GM12878 (cell line): ENCODE results near the gene ZBTB42. TPM values are rescaled to one million over a fixed set of nuclear protein-coding genes. Genes with fewer than 3 reads are reported as not detected.

Experiments
- ATAC-seq: fragments of 200-7000 bp; cut with Tn5 transposase; 3 replicates; pipeline ENCODE4 v1.9.1; 2020; ENCODE audit warnings: mild to moderate bottlenecking, moderate library complexity
- BruUV-seq: library from RNA; stranded (reverse); fragments of 400-500 nt; replicated peaks from 2 replicates; lab custom pipeline; 2021; lab: Mats Ljungman, UMichigan
- CTCF ChIA-PET: fragments of 300-600 bp; sonication (Branson Sonifier 250); formaldehyde crosslinking; extraction: SDS; loops from one replicate; lab custom pipeline; 2021; ENCODE audit warnings: inconsistent platforms; lab: Yijun Ruan, JAX
- POLR2A ChIA-PET: fragments of 350-600 bp; formaldehyde crosslinking; extraction: SDS; loops from one replicate; lab custom pipeline; 2021; ENCODE audit warnings: inconsistent platforms; lab: Charles Lee
- RAD21 ChIA-PET: fragments of 300-600 bp; sonication (Branson Sonifier 250); formaldehyde crosslinking; loops from one replicate; lab custom pipeline; 2023; ENCODE audit warnings: antibody characterized with exemption; ENCODE audit not compliant: unreplicated experiment; lab: Charles Lee
- SMC1A ChIA-PET: fragments of 300-600 bp; sonication (Branson Sonifier 250); formaldehyde crosslinking; loops from one replicate; lab custom pipeline; 2023; ENCODE audit not compliant: unreplicated experiment, uncharacterized antibody; lab: Charles Lee
- DNase-seq: peaks from one replicate; pipeline ENCODE4 v3.0.0-alpha.2; 2011; ENCODE audit warnings: low read depth, low spot score
- FAIRE-seq: peaks from 3 replicates; lab custom pipeline; 2011; peaks lifted over from hg19 to GRCh38; lab: Jason Lieb, UNC
- H2AFZ ChIP-seq: 2 replicates; pipeline ENCODE4 v1.6.0; 2011; ENCODE audit warnings: low read depth, low read length, control low read depth; ENCODE audit not compliant: control insufficient read depth
- H3K27ac ChIP-seq: 2 replicates; pipeline ENCODE4 v1.5.1; 2011; ENCODE audit warnings: control low read depth; ENCODE audit not compliant: control insufficient read depth, insufficient read depth
- H3K27me3 ChIP-seq, 2 experiments: replicated peaks in 1 of 2; 2 replicates each; pipeline versions ENCODE4 v1.6.0 to v1.6.1; 2011; ENCODE audit warnings: low read length in 1 of 2; ENCODE audit not compliant: control insufficient read depth in 2 of 2, insufficient read depth in 2 of 2
- H3K36me3 ChIP-seq, 2 experiments: 2 replicates each; pipeline ENCODE4 v1.5.1; 2011; ENCODE audit warnings: low read length in 1 of 2; ENCODE audit not compliant: control insufficient read depth in 2 of 2, insufficient read depth in 2 of 2
- H3K4me1 ChIP-seq: 2 replicates; pipeline ENCODE4 v1.6.1; 2011; ENCODE audit warnings: mild to moderate bottlenecking, low read length, moderate library complexity, mixed read lengths; ENCODE audit not compliant: control insufficient read depth, insufficient read depth
- H3K4me2 ChIP-seq: 2 replicates; pipeline ENCODE4 v1.6.0; 2011; ENCODE audit warnings: control low read depth; ENCODE audit not compliant: control insufficient read depth, insufficient read depth
- H3K4me3 ChIP-seq: fragments of 200-600 bp; sonication (generic); 2 replicates; pipeline ENCODE4 v1.5.1; 2016
- H3K79me2 ChIP-seq: 2 replicates; pipeline ENCODE4 v1.6.0; 2011; ENCODE audit warnings: low read length; ENCODE audit not compliant: control insufficient read depth, insufficient read depth
- H3K9ac ChIP-seq: 2 replicates; pipeline ENCODE4 v1.8.0; 2011; ENCODE audit warnings: low read length, control low read depth, mixed read lengths; ENCODE audit not compliant: control insufficient read depth, insufficient read depth
- H3K9me3 ChIP-seq: replicated peaks from 3 replicates; pipeline ENCODE4 v1.5.1; 2011; ENCODE audit warnings: mild to moderate bottlenecking, low read length; ENCODE audit not compliant: control insufficient read depth, insufficient read depth
- H4K20me1 ChIP-seq: 2 replicates; pipeline ENCODE4 v1.6.0; 2011; ENCODE audit not compliant: control insufficient read depth, insufficient read depth
- ASH2L ChIP-seq: fragments of 300-600, 200-600 bp; sonication (generic); IDR thresholded peaks from 2 replicates; pipeline ENCODE4 v1.6.1; 2017; ENCODE audit warnings: low read depth, mild to moderate bottlenecking, borderline replicate concordance
- DPF2 ChIP-seq: fragments of 450-650 bp; IDR thresholded peaks from 2 replicates; pipeline ENCODE4 v1.6.1; 2017; ENCODE audit warnings: mild to moderate bottlenecking
- EZH2 ChIP-seq: IDR thresholded peaks from 2 replicates; pipeline ENCODE4 v1.6.1; 2012; ENCODE audit warnings: low read depth, mild to moderate bottlenecking, control low read depth, inconsistent platforms, low read length, borderline replicate concordance; ENCODE audit not compliant: control insufficient read depth
- MEF2A ChIP-seq: IDR thresholded peaks from 2 replicates; pipeline ENCODE4 v1.6.1; 2011; ENCODE audit warnings: low read depth, mild to moderate bottlenecking, low read length, moderate library complexity; ENCODE audit not compliant: insufficient read depth
- POLR2A ChIP-seq: IDR thresholded peaks from 2 replicates; pipeline ENCODE4 v1.6.1; 2011; ENCODE audit warnings: low read depth, mild to moderate bottlenecking, low read length
- RELA ChIP-seq: fragments of 450-650 bp; IDR thresholded peaks from 2 replicates; pipeline ENCODE4 v1.8.0; 2014; ENCODE audit warnings: borderline replicate concordance; ENCODE audit not compliant: partially characterized antibody
- SMAD1 ChIP-seq: fragments of 450-650 bp; IDR thresholded peaks from 2 replicates; pipeline ENCODE4 v1.6.1; 2018; ENCODE audit warnings: mild to moderate bottlenecking, low read depth; ENCODE audit not compliant: partially characterized antibody
- SMAD5 ChIP-seq: IDR thresholded peaks from 2 replicates; pipeline ENCODE4 v1.6.1; 2016; ENCODE audit warnings: antibody characterized with exemption, low read depth
- SMC3 ChIP-seq: IDR thresholded peaks from 2 replicates; pipeline ENCODE4 v1.6.1; 2011; ENCODE audit warnings: low read length, improper control_type of control experiment, borderline replicate concordance
- SP1 ChIP-seq: IDR thresholded peaks from one replicate; pipeline ENCODE4 v1.6.1; 2011; ENCODE audit warnings: low read depth, low read length
- TAF1 ChIP-seq: IDR thresholded peaks from 2 replicates; pipeline ENCODE4 v1.6.1; 2011; ENCODE audit warnings: mild to moderate bottlenecking, low read depth, low read length, borderline replicate concordance
- USF1 ChIP-seq: IDR thresholded peaks from 2 replicates; pipeline ENCODE4 v1.6.1; 2011; ENCODE audit warnings: borderline replicate concordance, low read depth, mild to moderate bottlenecking, moderate library complexity, mixed read lengths, low read length; ENCODE audit not compliant: insufficient read depth; ENCODE audit errors: extremely low read length
- ZSCAN29 ChIP-seq: fragments of 450-650 bp; IDR thresholded peaks from 2 replicates; pipeline ENCODE4 v1.6.1; 2017; ENCODE audit warnings: mild to moderate bottlenecking, moderate library complexity
- WGBS: methylation state at CpG from one replicate; pipeline ENCODE4 v1.1.6; 2016; ENCODE audit warnings: low lambda C conversion rate; ENCODE audit not compliant: insufficient replicate concordance, insufficient coverage; ENCODE audit errors: missing lambda C conversion rate; 5-methylcytosine and 5-hydroxymethylcytosine counted together
- in situ Hi-C: fragments of 300-500 bp; cut with MboI; formaldehyde crosslinking; loops from 9 replicates; pipeline ENCODE4 v1.14.3; 2018; ENCODE audit warnings: mixed read lengths
- intact Hi-C: fragments of 100-400 bp; cut with micrococcal nuclease; formaldehyde crosslinking; loops from one replicate; pipeline ENCODE4 v1.14.2; 2022; ENCODE audit not compliant: unreplicated experiment
- polyA plus RNA-seq, 11 experiments: library from polyadenylated mRNA; depleted of rRNA in 4 of 11; unstranded in 6 of 11; stranded (reverse) in 5 of 11; fragments of >200 nt; fragmentation: Nextera tagmentation in 4 of 11; fragmentation: Illumina TruSeq in 1 of 11; extraction: Ambion mirVana in 4 of 11; extraction: Trizol in 1 of 11; gene quantifications; 1 replicate in 1 of 11; 2 replicates in 10 of 11; pipeline versions ENCODE4 v1.2.1 to v1.2.3, GENCODE V29; 2011 to 2016; ENCODE audit warnings: inconsistent platforms in 2 of 11, missing spikeins in 2 of 11, low read depth in 1 of 11
- total RNA-seq, 4 experiments: library from RNA; depleted of rRNA in 3 of 4; stranded (reverse); fragments of >200 nt in 3 of 4; fragmentation: Illumina TruSeq in 1 of 4; extraction: Trizol in 1 of 4; gene quantifications; 2 replicates each; pipeline versions ENCODE4 v1.2.1 to v1.2.3, GENCODE V29; 2013 to 2021
- TF ChIP-seq, protein P1 (sequence below): fragments of 150-350 bp; IDR thresholded peaks from 2 replicates; pipeline ENCODE4 v1.6.1; 2014; ENCODE audit warnings: mild to moderate bottlenecking, low read depth, low read length

Gene ZBTB42
- total and polyA plus RNA-seq, 10 of the 15 experiments (the other 5 are each of a cell fraction or from before 2014, with no cell fraction given), result 0.05 to 1.2 (median 0.37) TPM; not detected in 2

DNA sequence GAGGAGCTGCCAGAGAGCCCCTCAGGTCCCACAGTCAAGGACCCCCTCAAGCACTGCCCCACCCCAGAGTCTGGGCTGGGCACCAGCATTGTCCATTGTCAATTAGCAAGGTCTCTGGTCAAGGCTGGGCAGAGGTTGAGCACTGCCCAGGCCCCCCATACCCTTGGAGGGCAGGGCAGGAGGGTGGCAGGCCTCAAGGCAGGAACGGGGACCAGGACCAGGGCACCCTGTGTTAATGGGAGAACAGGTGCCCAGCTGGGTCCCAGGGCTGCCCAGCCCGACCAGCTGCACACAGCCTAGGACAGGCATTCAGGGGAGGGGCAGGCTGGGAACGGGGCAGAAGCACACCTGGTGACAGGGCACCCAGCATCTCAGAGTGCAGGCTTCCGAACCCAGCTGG lies 29.5 kb upstream of the ZBTB42 start:
- 97% methylated on average over 4 of the region's 4 CpGs for WGBS
- Histone ChIP-seq H3K4me3 (no peak overlapping the region), H3K4me2 (no peak overlapping the region), H3K4me1 (no peaks in the 10 kb centered on the region; the same call in 1 of the 2 replicates), H3K27me3 (no peaks in the 10 kb centered on the region), H3K79me2 (no peaks in the 10 kb centered on the region), H3K9ac (no peak overlapping the region), H3K27ac (no peak overlapping the region), H4K20me1 (no peaks in the 10 kb centered on the region), H2AFZ (no peak overlapping the region), H3K9me3 (no peaks in the 10 kb centered on the region; the same call in 2 of the 3 replicates), H3K36me3 (peaks cover 5 to 20% of the 10 kb centered on the region in 2 experiments; a peak in 3 of 4 replicates)
- CTCF ChIA-PET, result interaction anchor here (0.7 to 1.6 kb wide), 4 partner anchors 18 to 55 kb away, joined by 3 to 16 read pairs (median 3); partner anchors contain the start of gene SIVA1
- BruUV-seq, result no TSS peak
- TF ChIP-seq POLR2A (peak; percentile 47; the same call in 1 of the 2 replicates), ASH2L (no peak)
- DNase-seq (no peak), ATAC-seq (no peak), FAIRE-seq (no peak)
- RAD21 ChIA-PET, result interaction anchor here (3.5 kb wide), 1 partner anchor 19 kb away, joined by 8 read pairs; the partner anchor contains the start of gene SIVA1
- POLR2A ChIA-PET, result no interaction called here
- SMC1A ChIA-PET, result no interaction called here
- intact Hi-C loops, result no loop called here
- in situ Hi-C loops, result no loop called here

- POLR2A ChIA-PET, result no interaction called here
- FAIRE-seq (no peak), DNase-seq (no peak), ATAC-seq (no peak)
- Histone ChIP-seq H3K27me3 (no peaks in the 10 kb centered on the region), H3K79me2 (no peaks in the 10 kb centered on the region), H3K4me3 (no peak overlapping the region), H4K20me1 (no peaks in the 10 kb centered on the region), H3K36me3 (peaks cover 5 to 24% of the 10 kb centered on the region in 2 experiments; a peak in 3 of 4 replicates), H3K9me3 (no peaks in the 10 kb centered on the region; the same call in 2 of the 3 replicates), H2AFZ (no peak overlapping the region), H3K4me2 (no peak overlapping the region), H3K9ac (no peak overlapping the region), H3K4me1 (no peaks in the 10 kb centered on the region; the same call in 1 of the 2 replicates), H3K27ac (no peak overlapping the region)
- intact Hi-C loops (no loop called here), in situ Hi-C loops (no loop called here)
- CTCF ChIA-PET, result no interaction called here
- no TSS peak for BruUV-seq
- 96% methylated on average over 31 of the region's 34 CpGs for WGBS
- RAD21 ChIA-PET, result no interaction called here
- SMC1A ChIA-PET, result no interaction called here
- TF ChIP-seq USF1 (no peak), SMAD5 (no peak), EZH2 (no peak), TAF1 (no peak), DPF2 (no peak), MEF2A (no peak), SP1 (no peak), SMAD1 (no peak), RELA (no peak), ZSCAN29 (no peak), SMC3 (no peak)
- TF ChIP-seq, protein P1, sequence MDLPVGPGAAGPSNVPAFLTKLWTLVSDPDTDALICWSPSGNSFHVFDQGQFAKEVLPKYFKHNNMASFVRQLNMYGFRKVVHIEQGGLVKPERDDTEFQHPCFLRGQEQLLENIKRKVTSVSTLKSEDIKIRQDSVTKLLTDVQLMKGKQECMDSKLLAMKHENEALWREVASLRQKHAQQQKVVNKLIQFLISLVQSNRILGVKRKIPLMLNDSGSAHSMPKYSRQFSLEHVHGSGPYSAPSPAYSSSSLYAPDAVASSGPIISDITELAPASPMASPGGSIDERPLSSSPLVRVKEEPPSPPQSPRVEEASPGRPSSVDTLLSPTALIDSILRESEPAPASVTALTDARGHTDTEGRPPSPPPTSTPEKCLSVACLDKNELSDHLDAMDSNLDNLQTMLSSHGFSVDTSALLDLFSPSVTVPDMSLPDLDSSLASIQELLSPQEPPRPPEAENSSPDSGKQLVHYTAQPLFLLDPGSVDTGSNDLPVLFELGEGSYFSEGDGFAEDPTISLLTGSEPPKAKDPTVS, result no peak
Measured at GRCh38 chr14:104771918-104772706, 28.8 kb upstream of the ZBTB42 start.
